Lower leg skin (tissue), 4 donors: ENCODE results near the gene TAOK2. TPM values are rescaled to one million over a fixed set of nuclear protein-coding genes. Genes with fewer than 3 reads are reported as not detected.
"Not testable (repeated sequence)": the region's sequence is repeated elsewhere in the genome, so short reads cannot be mapped to it uniquely, and the experiment has no call there.

Source experiments
- DNase-seq, 2 donors: peaks; one replicate each; pipeline ENCODE4 v3.0.0-alpha.2; 2019; ENCODE audit warnings: low spot score in 2 of 2
- H3K4me3 ChIP-seq: fragments of 200-600 bp; sonication (generic); 2 replicates; pipeline ENCODE4 v1.5.1; 2017; ENCODE audit warnings: mild to moderate bottlenecking, low read depth; ENCODE audit not compliant: poor library complexity, severe bottlenecking
- CTCF ChIP-seq, 3 donors: fragments of 450-650 bp; IDR thresholded peaks; one replicate each; pipeline ENCODE4 v1.5.1; 2016; ENCODE audit warnings: antibody characterized with exemption in 3 of 3, mild to moderate bottlenecking in 3 of 3, moderate library complexity in 2 of 3
- POLR2A ChIP-seq, 2 donors: fragments of 450-650 bp; IDR thresholded peaks; one replicate each; pipeline ENCODE4 v1.6.1; 2016 to 2017; ENCODE audit warnings: antibody characterized with exemption in 2 of 2, mild to moderate bottlenecking in 1 of 2, moderate library complexity in 1 of 2
- WGBS, 2 donors: methylation state at CpG; one replicate each; pipeline ENCODE4 v1.1.5; 2018; 5-methylcytosine and 5-hydroxymethylcytosine counted together
- intact Hi-C: fragments of 100-400 bp; cut with DNase I; formaldehyde crosslinking; loops from one replicate; pipeline ENCODE4 v1.15.0; 2023; ENCODE audit warnings: low total_unique reads
- total RNA-seq, 4 donors: library from RNA; depleted of rRNA; stranded (reverse); fragments of >200 nt; gene quantifications; one replicate each; pipeline ENCODE4 v1.1.0, GENCODE V29; 2016

TAOK2 gene
- 10 to 100 TPM; 35.5 to 47.9 (median 38.1) TPM for total RNA-seq

GRCh38 chr16:29973384-29974246 lies at the start of gene TAOK2:
Gene TAOK2 (plus strand): TSS chr16:29973868. CDS start chr16:29977773, 3,905 bp downstream.
- 4% methylated on average over 56 to 62 of the region's 75 CpGs for WGBS, 2 donors
- no peak for TF ChIP-seq POLR2A (IDR thresholded peaks at IDR 0.05)
- peak in 1 of 3 donors; percentile 24 for TF ChIP-seq CTCF (IDR thresholded peaks at IDR 0.05)
- intact Hi-C loops: no loop called here
- peak; percentile 96 to 99 for DNase-seq
- H3K4me3 ChIP-seq: peak within 1 kb of the TSS; percentile 59

GRCh38 chr16:29925105-29925756 lies 48.4 kb upstream of the TAOK2 start:
- no peak for TF ChIP-seq CTCF (IDR thresholded peaks at IDR 0.05)
- TF ChIP-seq POLR2A (IDR thresholded peaks at IDR 0.05): no peak
- intact Hi-C loops: no loop called here
- DNase-seq: peak in 1 of 2 donors; percentile 62
- peak overlapping the region; percentile 91 for H3K4me3 ChIP-seq
- 7 to 9% methylated on average over 8 to 9 of the region's 9 CpGs for whole genome bisulfite sequencing, 2 donors

GRCh38 chr16:29925781-29926710 lies 47.6 kb upstream of the TAOK2 start, which contains the start of gene KCTD13:
Gene KCTD13 (minus strand): TSS chr16:29926226. CDS start chr16:29926033, 193 bp downstream.
- peak; percentile 71 to 97 for DNase-seq
- WGBS, 2 donors: 0 to 1% methylated on average over 43 to 44 of the region's 89 CpGs
- H3K4me3 ChIP-seq: peak within 1 kb of the TSS; percentile 91
- intact Hi-C loops: no loop called here
- TF ChIP-seq CTCF (IDR thresholded peaks at IDR 0.05) (no peak), POLR2A (IDR thresholded peaks at IDR 0.05) (no peak)

- peak overlapping the region; percentile 91 for H3K4me3 ChIP-seq
- TF ChIP-seq POLR2A (IDR thresholded peaks at IDR 0.05): no peak
- TF ChIP-seq CTCF (IDR thresholded peaks at IDR 0.05): no peak
- no peak for DNase-seq
- intact Hi-C loops: no loop called here
- WGBS, 2 donors: 2 to 3% methylated on average over 12 of the region's 12 CpGs
Measured at GRCh38 chr16:29926711-29927052, 47.0 kb upstream of the TAOK2 start.

- no peak for TF ChIP-seq POLR2A (IDR thresholded peaks at IDR 0.05)
- no peak for TF ChIP-seq CTCF (IDR thresholded peaks at IDR 0.05)
- peak in 1 of 2 donors; percentile 57 for DNase-seq
- 56 to 58% methylated on average over 12 of the region's 12 CpGs for WGBS, 2 donors
- no peak overlapping the region for H3K4me3 ChIP-seq
- intact Hi-C loops: no loop called here
Measured at GRCh38 chr16:29927070-29927905, 46.4 kb upstream of the TAOK2 start.

- H3K4me3 ChIP-seq, intact Hi-C loops, DNase-seq: not testable (repeated sequence)
- 96 to 100% methylated on average over 2 of the region's 2 CpGs for WGBS, 2 donors
Measured at GRCh38 chr16:29931750-29932149, 41.9 kb upstream of the TAOK2 start.
